SKM-1 (cell line): ENCODE results near the gene COL5A1.
"Not testable (repeated sequence)": the region's sequence is repeated elsewhere in the genome, so short reads cannot be mapped to it uniquely, and the experiment has no call there.

Experiments
- DNase-seq: peaks from one replicate; lab custom pipeline; 2025; ENCODE audit not compliant: unreplicated experiment; lab: John Stamatoyannopoulos, UW

The COL5A1 gene

GRCh38 chr9:134847752-134848432 is 206.3 kb downstream of the COL5A1 start:
- no peak for DNase-seq

GRCh38 chr9:134848504-134848903 is 206.9 kb downstream of the COL5A1 start:
- no peak for DNase-seq

- no peak for DNase-seq
These were observed 209.0 kb downstream of the COL5A1 start for GRCh38 chr9:134850611-134851010.

- no peak for DNase-seq
These were observed 209.4 kb downstream of the COL5A1 start for GRCh38 chr9:134851020-134851419.

GRCh38 chr9:134852906-134853654 is 211.5 kb downstream of the COL5A1 start:
- no peak for DNase-seq

- no peak for DNase-seq
These were observed 212.3 kb downstream of the COL5A1 start for GRCh38 chr9:134853893-134854292.

GRCh38 chr9:134854541-134854981 is 213.0 kb downstream of the COL5A1 start:
- no peak for DNase-seq

GRCh38 chr9:134855231-134855899 is 213.8 kb downstream of the COL5A1 start:
- no peak for DNase-seq

- no peak for DNase-seq
These were observed 214.3 kb downstream of the COL5A1 start for GRCh38 chr9:134855900-134856377.

- DNase-seq, result not testable (repeated sequence)
These were observed 215.8 kb downstream of the COL5A1 start for GRCh38 chr9:134857451-134857850.

- DNase-seq, result no peak
These were observed 216.6 kb downstream of the COL5A1 start for GRCh38 chr9:134858051-134858841.

GRCh38 chr9:134860510-134860909 is 218.9 kb downstream of the COL5A1 start:
- no peak for DNase-seq

GRCh38 chr9:134861595-134862334 is 220.2 kb downstream of the COL5A1 start:
- no peak for DNase-seq

GRCh38 chr9:134863306-134863902 is 221.8 kb downstream of the COL5A1 start:
- DNase-seq, result no peak

GRCh38 chr9:134863941-134864820 is 222.6 kb downstream of the COL5A1 start:
- DNase-seq, result no peak

GRCh38 chr9:134864821-134865190 is 223.2 kb downstream of the COL5A1 start:
- no peak for DNase-seq

GRCh38 chr9:134867917-134868750 is 226.5 kb downstream of the COL5A1 start:
- DNase-seq, result no peak
